HG02981 (cell line): ENCODE data around the gene HSPA9.

ENCODE experiments used
- ATAC-seq: cut with Tn5 transposase; IDR thresholded peaks from one replicate; pipeline ENCODE4 v1.9.1; 2021; ENCODE audit warnings: mild to moderate bottlenecking, moderate library complexity; ENCODE audit not compliant: unreplicated experiment

The HSPA9 gene

GRCh38 chr5:138565100-138565821 lies 9.9 kb downstream of the HSPA9 start:
- ATAC-seq = no peak

GRCh38 chr5:138564242-138564641 lies 11.0 kb downstream of the HSPA9 start:
- ATAC-seq = no peak

- ATAC-seq = no peak
Observed at GRCh38 chr5:138563340-138564118, 11.7 kb downstream of the HSPA9 start.

DNA sequence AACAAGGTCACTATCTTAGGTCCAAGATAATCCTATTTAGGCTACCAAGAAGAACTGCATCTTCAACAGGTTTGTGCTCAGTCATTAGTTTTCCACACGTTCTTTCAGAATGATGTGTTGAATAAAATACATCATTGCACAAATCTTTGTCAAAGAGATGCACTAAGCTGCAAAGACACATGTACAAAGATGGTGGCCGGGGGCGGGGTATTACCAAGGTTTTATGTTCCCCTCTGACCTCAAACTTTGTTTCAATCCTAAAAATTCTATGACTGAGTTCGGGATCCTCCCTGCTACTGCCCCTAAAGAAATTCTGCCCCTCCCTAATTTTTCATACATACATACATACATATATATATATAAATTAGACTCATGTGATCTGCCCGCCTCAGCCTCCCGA lies 14.2 kb downstream of the HSPA9 start:
- no peak for ATAC-seq

- no peak for ATAC-seq
Observed at GRCh38 chr5:138559937-138560336, 15.3 kb downstream of the HSPA9 start.

DNA sequence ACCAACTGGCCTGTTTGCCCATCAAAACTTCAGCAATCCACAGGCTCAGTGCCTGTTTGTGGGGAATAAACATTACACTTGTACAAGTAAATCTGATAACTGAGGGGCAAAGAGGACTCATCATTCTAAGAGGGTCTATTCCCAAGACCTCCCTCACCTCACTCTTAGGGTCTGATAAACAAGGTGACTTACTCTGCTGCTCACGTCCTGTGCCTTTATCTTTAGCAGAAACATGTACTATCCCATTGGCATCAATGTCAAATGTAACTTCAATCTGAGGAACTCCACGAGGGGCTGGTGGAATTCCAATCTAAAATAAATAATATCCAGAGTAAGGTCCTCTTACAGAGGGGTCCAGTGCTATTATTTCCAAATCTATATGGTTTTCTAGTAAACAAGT lies 17.5 kb downstream of the HSPA9 start:
- ATAC-seq = no peak

DNA sequence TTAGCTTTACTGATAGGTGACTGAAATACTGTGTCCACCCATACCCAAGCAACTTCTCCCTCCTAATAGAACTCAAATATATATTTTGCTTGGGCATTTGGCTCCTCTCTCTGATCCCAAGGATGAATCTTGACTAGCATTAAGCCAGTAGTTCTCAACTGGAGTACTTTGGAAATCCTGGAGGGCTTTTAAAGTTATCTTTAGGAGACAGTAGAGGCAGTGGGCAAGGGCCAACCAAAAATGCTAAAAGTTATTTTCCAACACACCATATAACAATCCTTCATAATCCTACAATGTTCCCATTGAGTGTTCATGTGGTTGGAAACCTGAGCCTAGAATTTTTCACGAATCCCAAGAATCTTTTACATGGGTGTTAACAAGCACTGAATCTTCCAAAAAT lies 21.1 kb downstream of the HSPA9 start:
- ATAC-seq = no peak

- ATAC-seq = no peak
Observed at GRCh38 chr5:138553437-138554095, 21.6 kb downstream of the HSPA9 start.

GRCh38 chr5:138552657-138553056 lies 22.5 kb downstream of the HSPA9 start:
- no peak for ATAC-seq

- no peak for ATAC-seq
Observed at GRCh38 chr5:138549414-138549813, 25.8 kb downstream of the HSPA9 start.

DNA sequence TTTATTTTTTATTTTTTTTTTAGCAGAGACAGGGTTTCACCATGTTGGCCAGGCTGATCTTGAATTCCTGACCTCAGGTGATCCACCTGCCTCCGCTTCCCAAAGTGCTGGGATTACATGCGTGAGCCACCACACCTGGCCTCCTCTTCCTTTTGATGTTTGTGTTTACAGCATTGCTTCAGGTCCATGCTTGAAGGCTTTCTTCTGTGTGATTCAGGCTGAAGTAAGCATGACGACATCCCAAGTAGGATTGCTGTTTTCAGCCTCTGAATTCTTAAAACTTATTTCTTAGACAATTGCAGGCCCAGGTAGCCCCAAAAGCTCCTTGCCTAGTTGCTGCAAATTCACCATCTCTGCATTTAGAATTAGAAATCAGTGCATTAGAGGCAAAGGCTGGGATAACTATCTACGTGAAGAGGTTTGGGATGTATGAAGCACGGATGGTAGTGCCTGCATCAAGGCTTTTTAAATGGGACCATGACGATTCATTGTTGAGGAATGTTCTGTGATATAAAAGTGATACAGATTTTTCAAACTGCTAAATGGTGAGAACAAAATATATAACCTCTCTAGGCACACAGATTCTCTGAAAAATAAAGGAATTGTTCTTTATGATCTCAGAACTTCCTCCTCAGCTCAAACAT lies 29.2 kb downstream of the HSPA9 start:
- ATAC-seq = no peak

GRCh38 chr5:138544181-138545134 lies 30.7 kb downstream of the HSPA9 start:
- no peak for ATAC-seq

DNA sequence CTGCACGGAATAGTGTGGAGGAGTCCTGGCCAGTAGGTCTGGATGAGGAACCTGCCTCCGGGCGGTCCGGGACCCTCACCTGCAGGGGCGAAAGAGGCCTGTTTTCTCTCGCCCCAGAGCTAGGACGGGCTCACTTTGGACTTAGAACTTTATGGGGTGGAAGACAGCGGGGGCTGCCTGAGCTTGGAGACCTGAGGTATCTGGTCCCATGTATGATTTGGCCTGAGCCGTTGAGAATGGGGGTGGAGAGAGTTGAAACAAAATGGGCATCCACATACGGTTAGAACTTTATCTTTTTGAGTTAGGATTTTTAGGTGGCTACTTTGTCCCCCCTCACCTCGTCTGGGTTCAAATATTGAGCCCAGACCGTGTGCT lies 31.5 kb downstream of the HSPA9 start:
- ATAC-seq = peak; percentile 42

DNA sequence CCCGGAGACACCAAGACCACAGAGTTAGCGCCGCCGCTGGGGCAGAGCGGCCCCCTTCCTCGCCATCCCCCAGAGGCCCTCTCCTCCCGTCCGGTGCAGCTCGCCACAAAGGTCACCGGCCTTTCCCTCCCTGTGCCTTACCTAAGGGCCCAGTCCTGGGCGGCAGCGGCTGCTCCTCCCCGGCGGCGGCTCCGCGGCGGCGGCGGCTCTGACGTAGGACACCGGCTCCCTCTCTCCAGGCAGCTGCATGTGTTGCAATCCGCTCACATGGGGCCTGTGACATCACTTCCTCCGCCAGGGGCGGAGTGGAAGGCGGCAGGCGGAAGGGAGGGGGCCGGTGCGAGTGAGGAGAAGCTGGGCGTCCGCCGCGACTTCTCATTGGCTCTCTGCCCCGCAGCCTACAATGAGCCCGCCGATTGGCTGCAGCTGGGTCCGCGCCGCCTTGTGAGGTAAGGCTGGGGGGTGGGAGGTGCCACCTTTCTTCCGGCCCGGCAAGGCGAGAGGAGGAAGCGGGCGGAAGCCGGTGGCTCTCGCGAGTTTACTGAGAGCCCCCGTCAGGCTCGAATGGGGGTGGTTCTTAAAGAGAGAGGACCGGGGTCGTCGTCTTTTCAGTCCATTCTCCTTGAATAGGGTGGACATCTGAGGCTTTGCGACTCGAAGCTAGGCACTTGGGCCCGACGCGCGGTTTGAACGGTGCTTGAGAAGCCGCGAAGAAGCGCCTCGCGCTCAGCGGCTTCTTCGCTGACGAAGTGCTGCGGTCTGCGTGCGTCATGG lies 32.1 kb downstream of the HSPA9 start, which contains the start of gene ETF1:
Gene ETF1, minus strand, starts transcription at position 281 of the 774 bp plus-strand sequence. CDS start 318 bp downstream, outside the sequence.
- ATAC-seq = peak; percentile 92

GRCh38 chr5:138542180-138542955 lies 32.8 kb downstream of the HSPA9 start:
- no peak for ATAC-seq

- ATAC-seq = no peak
Observed at GRCh38 chr5:138541511-138542179, 33.6 kb downstream of the HSPA9 start.

- ATAC-seq = no peak
Observed at GRCh38 chr5:138539791-138540190, 35.4 kb downstream of the HSPA9 start.
